CD14-positive monocyte (primary cell): ENCODE data around the gene RASA4B. TPM values are rescaled to one million over a fixed set of nuclear protein-coding genes. Genes with fewer than 3 reads are reported as not detected.
"Not testable (repeated sequence)": the region's sequence is repeated elsewhere in the genome, so short reads cannot be mapped to it uniquely, and the experiment has no call there.

ENCODE experiments used
- DNase-seq, 3 donors: peaks; one replicate each; pipeline ENCODE4 v3.0.0-alpha.2; 2011 to 2022
- H2AFZ ChIP-seq: 2 replicates; pipeline ENCODE4 v1.6.0; 2012; ENCODE audit warnings: mild to moderate bottlenecking, low read depth, low read length, inconsistent platforms; ENCODE audit not compliant: insufficient read depth, poor library complexity, severe bottlenecking
- H3K27ac ChIP-seq, 2 donors: 1 replicate in 1 of 2; 2 replicates in 1 of 2; pipeline ENCODE4 v1.5.1; 2012 to 2013; ENCODE audit warnings: low read length in 2 of 2, control low read depth in 1 of 2, inconsistent platforms in 1 of 2, low read depth in 1 of 2, mild to moderate bottlenecking in 1 of 2
- H3K27me3 ChIP-seq, 2 donors: one replicate each; pipeline versions ENCODE4 v1.6.0 to v1.6.1; 2011 to 2013; ENCODE audit warnings: low read length in 2 of 2; ENCODE audit not compliant: control insufficient read depth in 2 of 2, insufficient read depth in 2 of 2
- H3K36me3 ChIP-seq, 2 donors: replicated peaks in 1 of 2; 1 replicate in 1 of 2; 2 replicates in 1 of 2; pipeline versions ENCODE4 v1.5.1 to v1.6.1; 2012 to 2013; ENCODE audit warnings: low read length in 2 of 2, control low read depth in 1 of 2, inconsistent platforms in 1 of 2, mild to moderate bottlenecking in 1 of 2; ENCODE audit not compliant: insufficient read depth in 2 of 2, control insufficient read depth in 1 of 2
- H3K4me1 ChIP-seq, 2 donors: 1 replicate in 1 of 2; 2 replicates in 1 of 2; pipeline versions ENCODE4 v1.5.1 to v1.6.1; 2012 to 2013; ENCODE audit warnings: low read length in 2 of 2, control low read depth in 1 of 2, inconsistent platforms in 1 of 2, mild to moderate bottlenecking in 1 of 2, moderate library complexity in 1 of 2; ENCODE audit not compliant: insufficient read depth in 2 of 2, control insufficient read depth in 1 of 2
- H3K4me2 ChIP-seq: replicated peaks from 2 replicates; pipeline ENCODE3; 2012; ENCODE audit warnings: low read length, moderate library complexity, mild to moderate bottlenecking; ENCODE audit not compliant: poor library complexity, severe bottlenecking; ENCODE audit errors: extremely low read depth
- H3K4me3 ChIP-seq, 3 experiments: fragments of 200-600 bp in 1 of 3; sonication (generic) in 1 of 3; replicated peaks in 1 of 3; 1 replicate in 2 of 3; 2 replicates in 1 of 3; pipeline ENCODE4 v1.5.1; 2011 to 2013; ENCODE audit warnings: low read length in 3 of 3, mild to moderate bottlenecking in 3 of 3, control low read depth in 2 of 3, low read depth in 2 of 3, inconsistent platforms in 1 of 3, moderate library complexity in 1 of 3
- H3K79me2 ChIP-seq: 2 replicates; pipeline ENCODE4 v1.6.0; 2012; ENCODE audit warnings: mild to moderate bottlenecking, control low read depth, inconsistent platforms, low read length, moderate library complexity; ENCODE audit not compliant: insufficient read depth
- H3K9ac ChIP-seq: 2 replicates; pipeline ENCODE4 v1.6.0; 2017; ENCODE audit warnings: low read length, mild to moderate bottlenecking; ENCODE audit not compliant: insufficient read depth, poor library complexity, severe bottlenecking
- H3K9me3 ChIP-seq, 2 donors: replicated peaks in 1 of 2; 1 replicate in 1 of 2; 2 replicates in 1 of 2; pipeline versions ENCODE4 v1.5.1 to v1.6.1; 2012 to 2013; ENCODE audit warnings: low read length in 2 of 2, control low read depth in 1 of 2; ENCODE audit not compliant: control insufficient read depth in 1 of 2, insufficient read depth in 1 of 2
- H4K20me1 ChIP-seq: 2 replicates; pipeline ENCODE4 v1.6.0; 2012; ENCODE audit warnings: mild to moderate bottlenecking, low read length, control low read depth, moderate library complexity; ENCODE audit not compliant: insufficient read depth
- H3K27ac Mint-ChIP-seq, 7 donors: one replicate each; pipeline ENCODE4 v1.8.0; 2020; ENCODE audit warnings: mild to moderate bottlenecking in 7 of 7, mixed read lengths in 7 of 7, moderate library complexity in 6 of 7, inconsistent platforms in 2 of 7
- H3K27me3 Mint-ChIP-seq, 3 donors: one replicate each; pipeline ENCODE4 v1.8.0; 2021 to 2022; ENCODE audit warnings: low read depth in 3 of 3, mild to moderate bottlenecking in 3 of 3, mixed read lengths in 3 of 3, moderate library complexity in 3 of 3, inconsistent platforms in 1 of 3
- H3K36me3 Mint-ChIP-seq, 2 donors: one replicate each; pipeline ENCODE4 v1.8.0; 2020; ENCODE audit warnings: mixed read lengths in 2 of 2, inconsistent platforms in 1 of 2, mild to moderate bottlenecking in 1 of 2
- H3K4me1 Mint-ChIP-seq: one replicate; pipeline ENCODE4 v1.8.0; 2020; ENCODE audit warnings: mild to moderate bottlenecking, mixed read lengths
- H3K4me3 Mint-ChIP-seq, 2 donors: one replicate each; pipeline ENCODE4 v1.8.0; 2020; ENCODE audit warnings: mild to moderate bottlenecking in 2 of 2, mixed read lengths in 2 of 2, moderate library complexity in 1 of 2
- H3K9me3 Mint-ChIP-seq, 7 donors: one replicate each; pipeline ENCODE4 v1.8.0; 2020 to 2022; ENCODE audit warnings: mixed read lengths in 7 of 7, mild to moderate bottlenecking in 6 of 7, moderate library complexity in 6 of 7, inconsistent platforms in 2 of 7
- WGBS: methylation state at CpG from one replicate; pipeline ENCODE4 v1.1.5; 2013; ENCODE audit warnings: missing lambda C conversion rate; ENCODE audit not compliant: insufficient coverage; 5-methylcytosine and 5-hydroxymethylcytosine counted together
- intact Hi-C, 2 donors: fragments of 100-400 bp; cut with micrococcal nuclease; formaldehyde crosslinking; loops; one replicate each; pipeline versions ENCODE4 v1.15.0 to v1.15.1; 2023
- polyA plus RNA-seq, 3 donors: library from polyadenylated mRNA; depleted of rRNA in 1 of 3; unstranded in 2 of 3; stranded (reverse) in 1 of 3; fragments of 300-500 nt in 2 of 3; fragments of >200 nt in 1 of 3; fragmentation: Illumina TruSeq in 2 of 3; gene quantifications; 1 replicate in 2 of 3; 2 replicates in 1 of 3; pipeline ENCODE4 v1.2.3, GENCODE V29; 2012 to 2021

The RASA4B gene
- polyA plus RNA-seq, 3 donors = 6.3 to 24.1 (median 20.1) TPM

DNA sequence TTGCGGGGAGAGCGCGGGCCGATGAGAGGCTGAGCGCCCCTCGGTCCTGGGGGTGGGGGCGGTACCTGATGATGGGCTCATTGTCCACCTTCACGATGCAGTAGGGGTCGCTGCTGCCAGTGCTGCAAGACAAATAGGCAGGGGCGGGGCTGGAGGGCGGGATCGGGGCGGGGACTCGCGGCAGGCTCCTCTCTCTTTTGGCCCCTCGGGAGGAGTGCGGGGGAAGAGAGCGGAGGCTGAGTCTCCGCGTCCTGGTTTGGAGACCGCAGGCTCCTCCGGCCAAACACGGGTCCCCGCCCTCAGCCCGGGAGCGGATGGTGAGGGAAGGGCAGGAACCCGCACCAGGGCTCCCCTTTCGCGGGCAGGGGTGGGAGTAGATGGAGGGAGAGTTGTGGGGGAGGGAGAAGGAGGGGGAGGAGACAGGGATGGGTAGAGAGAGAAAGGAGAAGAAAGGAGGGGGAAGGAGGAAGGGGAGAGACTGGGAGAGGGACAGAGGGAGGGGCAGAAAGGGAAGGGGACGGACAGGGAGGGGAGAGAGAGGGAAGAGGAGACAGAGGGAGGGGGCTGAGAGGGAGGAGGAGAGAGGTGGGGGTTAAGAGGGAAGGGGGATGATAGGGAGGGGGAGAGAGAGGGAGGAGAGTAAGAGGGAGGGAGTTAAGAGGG is 5.6 kb downstream of the RASA4B start:
- Histone ChIP-seq H3K4me3 (peak overlapping the region in 1 of 3 experiments; percentile 71), H3K27ac (peak overlapping the region in 1 of 2 donors; percentile 78), H3K4me1 (peaks cover 9 to 12% of the 10 kb centered on the region in 2 donors), H3K9ac (peak overlapping the region; percentile 32), H3K4me2 (peak overlapping the region; percentile 47)
- WGBS = no CpG with 5 or more reads among the region's 30 CpGs
- H3K27me3 Mint-ChIP-seq, H2AFZ ChIP-seq, H3K9me3 ChIP-seq, H3K27ac Mint-ChIP-seq, DNase-seq, H4K20me1 ChIP-seq, H3K79me2 ChIP-seq, H3K9me3 Mint-ChIP-seq, H3K4me1 Mint-ChIP-seq, H3K36me3 ChIP-seq, intact Hi-C loops, H3K27me3 ChIP-seq, H3K36me3 Mint-ChIP-seq, H3K4me3 Mint-ChIP-seq: not testable (repeated sequence)

DNA sequence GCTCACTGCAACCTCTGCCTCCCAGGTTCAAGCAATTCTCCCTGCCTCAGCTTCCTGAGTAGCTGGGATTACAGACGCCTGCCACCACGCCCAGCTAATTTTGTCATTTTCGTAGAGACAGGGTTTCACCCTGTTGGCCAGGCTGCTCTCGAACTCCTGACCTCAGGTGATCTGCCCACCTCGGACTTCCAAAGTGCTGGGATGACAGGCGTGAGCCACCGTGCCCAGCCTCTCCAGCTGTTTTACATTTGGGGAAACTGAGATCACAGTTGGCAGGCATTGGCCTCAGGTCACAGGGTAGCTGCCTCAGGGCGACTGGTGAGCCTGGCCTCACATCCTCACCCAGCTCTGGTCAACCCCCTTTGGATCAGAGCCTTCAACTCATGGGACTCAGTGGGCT is 7.0 kb downstream of the RASA4B start:
- intact Hi-C loops, H3K79me2 ChIP-seq, H3K27me3 Mint-ChIP-seq, H3K27ac Mint-ChIP-seq, H3K27ac ChIP-seq, H3K4me2 ChIP-seq, H2AFZ ChIP-seq, DNase-seq, H3K4me3 ChIP-seq, H3K36me3 ChIP-seq, H3K9ac ChIP-seq, H3K4me3 Mint-ChIP-seq, H3K36me3 Mint-ChIP-seq, H3K9me3 Mint-ChIP-seq, H3K9me3 ChIP-seq, H4K20me1 ChIP-seq, H3K27me3 ChIP-seq, H3K4me1 Mint-ChIP-seq: not testable (repeated sequence)
- no CpG with 5 or more reads among the region's 8 CpGs for WGBS
- peaks cover 9 to 12% of the 10 kb centered on the region in 2 donors for H3K4me1 ChIP-seq

DNA sequence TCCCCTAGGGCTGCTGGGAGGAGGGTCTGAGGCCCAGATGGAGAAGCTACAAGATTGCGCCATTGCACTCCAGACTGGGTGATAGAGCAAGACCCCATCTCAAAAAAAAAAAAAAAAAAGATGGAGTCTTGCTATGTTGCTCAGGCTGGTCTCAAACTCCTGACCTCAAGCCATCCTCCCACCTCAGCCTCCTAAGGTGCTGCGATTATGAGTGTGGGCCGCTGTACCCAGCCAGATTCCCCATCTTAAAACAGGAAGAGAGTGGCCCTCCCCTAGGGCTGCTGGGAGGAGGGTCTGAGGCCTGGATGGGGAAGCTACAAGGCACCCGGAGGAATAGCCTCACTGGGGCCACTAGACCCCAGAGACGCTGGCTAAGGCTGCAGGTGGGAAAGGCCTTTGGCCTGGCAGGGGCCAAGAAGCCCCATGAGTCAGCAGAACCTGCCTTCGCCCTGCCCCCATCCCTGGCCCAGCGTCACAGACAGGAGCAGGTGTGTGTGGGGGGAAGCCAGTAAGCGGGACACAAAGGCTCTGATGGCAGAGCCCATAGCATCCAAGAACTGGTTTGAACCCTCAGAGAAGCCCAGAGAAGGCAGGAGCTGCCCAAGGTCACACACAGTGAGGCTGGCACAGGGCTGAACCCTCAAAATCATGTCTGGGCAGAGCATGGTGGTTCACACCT is 10.0 kb downstream of the RASA4B start:
- H3K27ac Mint-ChIP-seq, H3K36me3 Mint-ChIP-seq, H3K4me1 Mint-ChIP-seq, H3K79me2 ChIP-seq, H3K27ac ChIP-seq, H4K20me1 ChIP-seq, H2AFZ ChIP-seq, intact Hi-C loops, H3K27me3 Mint-ChIP-seq, H3K9me3 ChIP-seq, H3K9me3 Mint-ChIP-seq, H3K4me2 ChIP-seq, H3K9ac ChIP-seq, H3K4me3 Mint-ChIP-seq, H3K4me3 ChIP-seq, DNase-seq, H3K36me3 ChIP-seq, H3K27me3 ChIP-seq, H3K4me1 ChIP-seq: not testable (repeated sequence)
- no CpG with 5 or more reads among the region's 8 CpGs for WGBS

DNA sequence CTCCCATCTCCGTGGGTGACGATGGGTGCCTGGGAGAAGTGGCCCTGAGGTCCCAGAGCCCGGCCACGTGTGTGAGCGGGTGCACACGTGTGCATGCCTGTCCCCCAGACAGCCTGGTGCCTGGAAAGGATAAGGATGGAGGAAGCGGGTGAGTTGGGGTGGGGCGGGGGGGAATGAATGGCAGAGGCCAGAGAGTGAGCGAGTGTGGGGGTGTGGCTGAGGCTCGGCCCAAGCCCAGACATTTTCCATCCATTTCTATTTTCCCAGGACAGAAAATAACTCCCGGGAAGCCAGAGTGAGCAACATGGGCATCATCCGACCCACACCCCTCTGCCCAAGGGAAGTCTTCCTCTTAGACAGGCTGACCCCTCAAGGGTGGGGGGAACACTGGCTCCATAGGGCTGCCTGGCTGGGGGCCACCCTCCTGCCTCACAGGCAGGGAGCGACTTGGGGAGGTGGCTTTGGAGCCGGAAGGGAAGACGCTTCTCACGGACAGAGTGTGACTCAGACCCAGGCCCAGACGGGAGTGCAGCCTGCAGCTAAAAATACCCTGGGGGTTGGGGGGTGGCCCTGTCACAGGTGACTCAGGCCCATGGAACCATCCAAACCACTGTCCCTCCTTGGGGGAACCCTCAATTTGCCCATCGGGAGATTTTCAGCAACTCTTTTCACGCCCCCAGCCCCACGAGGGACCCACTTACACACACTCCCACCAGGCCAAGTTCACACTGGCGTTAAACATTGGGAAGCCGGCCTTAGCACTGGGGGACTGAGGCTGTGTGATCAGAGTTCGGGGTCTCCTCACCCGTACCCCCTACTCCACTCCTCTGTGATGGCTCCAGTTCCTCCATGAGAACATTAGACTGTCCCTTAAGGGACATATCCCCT is 12.0 kb downstream of the RASA4B start:
- H3K36me3 ChIP-seq, H3K4me3 ChIP-seq, H3K79me2 ChIP-seq, intact Hi-C loops, H3K9ac ChIP-seq, DNase-seq, H3K4me2 ChIP-seq, H3K4me1 Mint-ChIP-seq, H3K9me3 Mint-ChIP-seq, H3K4me1 ChIP-seq, H2AFZ ChIP-seq, H3K27me3 ChIP-seq, H3K36me3 Mint-ChIP-seq, H3K27me3 Mint-ChIP-seq, H3K27ac ChIP-seq, H3K4me3 Mint-ChIP-seq, H4K20me1 ChIP-seq, H3K27ac Mint-ChIP-seq, H3K9me3 ChIP-seq: not testable (repeated sequence)
- no CpG with 5 or more reads among the region's 24 CpGs for WGBS
